ENCODE data around the gene GDPD5. TPM values are rescaled to one million over a fixed set of nuclear protein-coding genes. Genes with fewer than 3 reads are reported as not detected.
A peak's percentile ranks its signal among the peaks of the same experiment; 100 is the strongest.

Gene GDPD5
- polyA plus RNA-seq, 2 of the 4 experiments (the other 2 are of a cell fraction), result 3.9 to 5.9 TPM

- FAIRE-seq (no peak), ATAC-seq (peak; percentile 87 to 96), DNase-seq (ENCODE audit: low read depth in 1 of 2, low spot score in 1 of 2) (peak; percentile 53 to 89)
- H3K4me2 ChIP-seq, result no peak overlapping the region
- H3K4me3 ChIP-seq, result no peak overlapping the region
- peak overlapping the region in 1 of 2 experiments; percentile 43; a peak in 1 of 6 replicates for H3K27ac ChIP-seq
- no peaks in the 10 kb centered on the region for H3K9me3 ChIP-seq
- POLR2A ChIA-PET, result no interaction called here
- WGBS (ENCODE audit: missing lambda C conversion rate), result 20% methylated on average over 7 of the region's 7 CpGs
- H3K4me1 ChIP-seq, result no peaks in the 10 kb centered on the region; the same call in 2 of the 3 replicates
- TF ChIP-seq HOXB5 (CRISPR knock-in tag; IDR thresholded peaks at IDR 0.05) (no peak), CHD2 (IDR thresholded peaks at IDR 0.05; ENCODE audit: low read length, partially characterized antibody) (no peak), RAD21 (conservative IDR thresholded peaks at IDR 0.05 in 1 of 2, IDR thresholded peaks at IDR 0.05 in 1 of 2) (peak; percentile 88 to 89), PHF8 (IDR thresholded peaks at IDR 0.05; ENCODE audit: borderline replicate concordance, low read depth) (no peak), SMC3 (IDR thresholded peaks at IDR 0.05) (peak; percentile 89), CTCF (IDR thresholded peaks at IDR 0.05) (peak; percentile 89), MAZ (IDR thresholded peaks at IDR 0.05; ENCODE audit: borderline replicate concordance, low read depth, low read length) (no peak), ZSCAN20 (CRISPR knock-in tag; IDR thresholded peaks at IDR 0.05) (no peak), ZFP36 (IDR thresholded peaks at IDR 0.05; ENCODE audit: borderline replicate concordance, partially characterized antibody) (no peak), ESRRA (IDR thresholded peaks at IDR 0.05; ENCODE audit: borderline replicate concordance, low read length) (no peak)
- CTCF ChIA-PET, result interaction anchor here (0.7 to 4.0 kb wide), 30 partner anchors 9 to 320 kb away, joined by 3 to 27 read pairs (median 4); partner anchors contain the start of gene SERPINH1
Observed at GRCh38 chr11:75547617-75548058, 21.9 kb upstream of the GDPD5 start.

GRCh38 chr11:75547177-75547576, 21.4 kb upstream of the GDPD5 start:
- no peak for FAIRE-seq
- Histone ChIP-seq H3K9me3 (no peaks in the 10 kb centered on the region), H3K4me2 (no peak overlapping the region), H3K27ac (no peak overlapping the region), H3K4me1 (no peaks in the 10 kb centered on the region; the same call in 2 of the 3 replicates), H3K4me3 (no peak overlapping the region)
- ATAC-seq, result no peak
- WGBS (ENCODE audit: missing lambda C conversion rate), result 88% methylated on average over 1 of the region's 1 CpG
- TF ChIP-seq KDM1A (IDR thresholded peaks at IDR 0.05; ENCODE audit: low read depth) (no peak), EHF (CRISPR knock-in tag; IDR thresholded peaks at IDR 0.05) (no peak), TP53 (CRISPR knock-in tag; IDR thresholded peaks at IDR 0.05) (no peak), RNF2 (IDR thresholded peaks at IDR 0.05; ENCODE audit: borderline replicate concordance, low read depth) (no peak), REST (IDR thresholded peaks at IDR 0.05) (no peak), RCOR1 (IDR thresholded peaks at IDR 0.05; ENCODE audit: low read depth, low read length) (no peak), FOSL2 (IDR thresholded peaks at IDR 0.05) (no peak), FOSL2 (CRISPR knock-in tag; IDR thresholded peaks at IDR 0.05) (no peak)
- DNase-seq (ENCODE audit: low read depth in 1 of 2, low spot score in 1 of 2), result no peak
- ChIA-PET CTCF (interaction anchor here (0.6 to 4.0 kb wide), 29 partner anchors 8 to 770 kb away, joined by 3 to 27 read pairs (median 4); partner anchors contain the start of gene SERPINH1), POLR2A (no interaction called here)

GRCh38 chr11:75543806-75544205, 18.1 kb upstream of the GDPD5 start:
- Histone ChIP-seq H3K27ac (no peak overlapping the region), H3K4me1 (no peaks in the 10 kb centered on the region; the same call in 2 of the 3 replicates), H3K9me3 (no peaks in the 10 kb centered on the region), H3K4me2 (no peak overlapping the region), H3K4me3 (no peak overlapping the region)
- POLR2A ChIA-PET, result no interaction called here
- CTCF ChIA-PET, result interaction anchor here (0.5 to 4.0 kb wide), 9 partner anchors 10 to 324 kb away, joined by 3 to 15 read pairs (median 5); no protein-coding TSS in a partner anchor
- WGBS (ENCODE audit: missing lambda C conversion rate), result 81% methylated on average over 6 of the region's 6 CpGs
- ATAC-seq (no peak), DNase-seq (ENCODE audit: low read depth in 1 of 2, low spot score in 1 of 2) (no peak), FAIRE-seq (no peak)
- TF ChIP-seq EHF (CRISPR knock-in tag; IDR thresholded peaks at IDR 0.05) (no peak), E2F6 (IDR thresholded peaks at IDR 0.05; ENCODE audit: borderline replicate concordance, low read depth) (no peak), SREBF2 (IDR thresholded peaks at IDR 0.05) (no peak), REST (IDR thresholded peaks at IDR 0.05) (no peak), HMGXB4 (CRISPR knock-in tag; IDR thresholded peaks at IDR 0.05; ENCODE audit: borderline replicate concordance) (no peak)
